GM18505 (cell line): ENCODE data around the gene PEAR1.

Source experiments
- ATAC-seq: cut with Tn5 transposase; IDR thresholded peaks from one replicate; pipeline ENCODE4 v1.9.1; 2021; ENCODE audit not compliant: unreplicated experiment
- POLR2A ChIP-seq: IDR thresholded peaks from 4 replicates; pipeline ENCODE4 v1.6.1; 2011; ENCODE audit warnings: borderline replicate concordance; ENCODE audit not compliant: insufficient read depth, insufficient read length; ENCODE audit errors: extremely low read depth

Gene PEAR1

DNA sequence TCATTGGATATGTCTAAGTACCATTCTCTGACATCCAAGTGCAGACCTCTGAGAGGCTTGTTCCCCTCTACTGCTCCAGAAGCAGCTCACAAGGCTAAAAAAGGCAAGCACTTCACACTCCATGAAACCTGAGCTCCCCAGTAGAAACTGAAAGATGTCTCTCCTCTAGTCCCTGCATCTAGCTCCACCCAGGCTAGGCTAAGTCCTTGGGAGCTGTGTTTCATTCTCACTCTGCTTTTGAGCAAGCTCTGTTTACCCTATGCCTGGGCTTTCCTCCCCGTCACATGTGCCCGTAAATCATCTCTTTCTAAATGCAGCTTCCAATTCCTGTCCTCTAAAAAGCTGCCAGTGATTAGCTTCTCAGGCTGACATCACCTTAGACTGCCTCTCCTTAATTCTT, 65.9 kb downstream of the PEAR1 start:
- ATAC-seq: no peak

DNA sequence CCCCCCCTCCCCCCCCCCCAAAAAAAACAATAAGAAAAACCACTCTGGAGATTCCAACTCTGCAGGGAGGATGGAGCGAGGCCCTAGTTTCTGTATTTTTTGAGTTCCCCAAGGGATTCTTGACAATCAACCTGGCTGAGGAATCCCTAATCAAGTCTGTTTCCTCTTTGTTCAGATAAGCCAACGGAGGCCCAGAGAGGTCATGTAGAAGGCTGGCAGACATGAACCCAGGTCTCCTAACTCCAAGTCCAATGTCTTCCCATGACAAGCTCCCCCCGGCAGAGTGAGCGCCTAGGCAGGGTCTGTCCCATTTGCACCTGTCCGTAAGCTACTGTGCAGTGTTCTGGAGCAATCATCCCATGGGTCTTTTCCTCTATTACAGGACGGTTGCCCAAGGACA, 66.4 kb downstream of the PEAR1 start:
- ATAC-seq: no peak
- no peak for TF ChIP-seq POLR2A

More for the DNA sequence above, 65.9 kb downstream of the PEAR1 start:
- TF ChIP-seq POLR2A: no peak

DNA sequence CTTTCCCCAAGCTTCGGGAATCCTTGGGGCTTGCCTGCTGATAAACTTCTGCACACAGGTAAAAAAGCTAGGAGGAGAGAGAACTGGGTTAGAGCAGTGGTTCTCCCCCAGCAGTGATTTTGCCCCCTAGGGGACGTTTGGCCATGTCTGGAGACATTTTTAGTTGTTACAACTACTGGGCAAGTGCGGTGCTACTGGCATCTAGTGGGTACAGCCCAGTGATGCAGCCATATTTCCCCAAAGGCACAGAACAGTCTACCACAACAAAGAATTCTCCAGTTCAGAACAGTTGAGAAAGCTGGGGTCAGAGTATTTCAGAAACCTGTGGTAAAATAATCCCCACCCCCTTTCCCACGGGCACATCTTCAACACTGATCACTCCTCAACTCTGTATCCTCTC, 68.2 kb downstream of the PEAR1 start:
- no peak for ATAC-seq
- no peak for TF ChIP-seq POLR2A

DNA sequence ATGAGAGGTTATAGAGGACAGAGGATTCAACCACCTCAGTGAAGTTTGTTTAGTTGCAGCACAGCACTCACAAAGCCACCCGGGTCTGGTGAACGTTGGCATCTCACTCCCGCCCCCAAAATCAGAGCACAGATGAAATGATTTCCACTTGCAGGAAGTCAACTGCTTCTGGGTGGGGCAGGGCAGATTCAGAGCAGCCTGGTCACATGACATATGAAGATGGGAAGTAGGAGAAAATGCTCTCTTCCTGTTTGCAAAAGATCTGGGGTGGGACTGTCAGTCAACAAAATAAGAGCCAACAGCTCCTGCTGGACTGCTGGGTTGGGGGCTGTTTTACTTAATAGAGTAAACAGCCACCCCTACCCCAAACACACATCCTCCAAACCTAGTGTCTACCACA, 70.1 kb downstream of the PEAR1 start:
- no peak for TF ChIP-seq POLR2A
- no peak for ATAC-seq

DNA sequence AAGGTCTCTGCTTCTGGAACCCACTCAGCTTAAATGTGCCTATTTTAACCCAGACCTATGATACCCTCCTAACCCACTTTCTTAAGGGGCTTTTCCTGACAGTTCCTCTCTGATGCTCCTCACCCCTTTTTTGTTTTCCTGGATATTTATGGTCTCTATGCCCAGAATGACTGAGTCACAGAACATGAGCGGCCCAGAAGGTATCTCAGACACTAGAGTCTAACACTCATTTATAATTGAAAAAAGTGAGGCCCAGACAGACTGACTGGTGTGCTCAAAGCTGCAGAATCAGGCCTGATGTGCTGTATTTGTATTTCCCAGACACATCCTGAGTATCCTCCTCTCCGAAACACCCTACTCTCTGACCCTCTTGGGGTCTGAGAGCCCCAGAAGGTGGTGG, 70.9 kb downstream of the PEAR1 start:
- no peak for TF ChIP-seq POLR2A
- no peak for ATAC-seq
